Thymus (tissue), 14 donors: ENCODE measurements around the gene AGBL3. TPM values are rescaled to one million over a fixed set of nuclear protein-coding genes. Genes with fewer than 3 reads are reported as not detected.

Source experiments
- DNase-seq, 9 donors: peaks; one replicate each; pipeline ENCODE4 v3.0.0-alpha.2; 2013; ENCODE audit warnings: low spot score in 9 of 9, low read depth in 6 of 9, missing footprints in 1 of 9
- H3K27ac ChIP-seq, 2 donors: one replicate each; pipeline ENCODE4 v1.5.1; 2013; ENCODE audit warnings: control low read depth in 1 of 2, low read depth in 1 of 2, low read length in 1 of 2, mild to moderate bottlenecking in 1 of 2, moderate library complexity in 1 of 2
- H3K27me3 ChIP-seq, 2 donors: one replicate each; pipeline ENCODE4 v1.5.1; 2013; ENCODE audit warnings: low read length in 1 of 2; ENCODE audit not compliant: control insufficient read depth in 2 of 2, insufficient read depth in 1 of 2
- H3K36me3 ChIP-seq, 2 donors: one replicate each; pipeline ENCODE4 v1.5.1; 2013; ENCODE audit warnings: low read length in 1 of 2, mild to moderate bottlenecking in 1 of 2, moderate library complexity in 1 of 2; ENCODE audit not compliant: control insufficient read depth in 2 of 2, insufficient read depth in 2 of 2
- H3K4me1 ChIP-seq, 2 donors: one replicate each; pipeline ENCODE4 v1.5.1; 2013; ENCODE audit warnings: low read length in 2 of 2; ENCODE audit not compliant: control insufficient read depth in 2 of 2, insufficient read depth in 2 of 2
- H3K4me3 ChIP-seq, 2 donors: one replicate each; pipeline ENCODE4 v1.5.1; 2013; ENCODE audit warnings: low read length in 2 of 2, control low read depth in 1 of 2, mild to moderate bottlenecking in 1 of 2
- H3K9me3 ChIP-seq, 2 donors: one replicate each; pipeline ENCODE4 v1.5.1; 2013; ENCODE audit warnings: low read length in 1 of 2, mild to moderate bottlenecking in 1 of 2; ENCODE audit not compliant: control insufficient read depth in 2 of 2, insufficient read depth in 1 of 2
- WGBS: extraction: QIAGEN DNeasy Blood & Tissue Kit; methylation state at CpG from one replicate; pipeline ENCODE4 v1.1.7; 2013; 5-methylcytosine and 5-hydroxymethylcytosine counted together
- long read RNA-seq, 10 donors: transcript quantifications; one replicate each; lab custom pipeline, GENCODE V29; 2026
- polyA plus RNA-seq: library from polyadenylated mRNA; stranded (reverse); fragments of 200-250 nt; gene quantifications from one replicate; pipeline ENCODE4 v1.2.3, GENCODE V29; 2013
- total RNA-seq: library from RNA; stranded (reverse); fragments of 120-200 nt; gene quantifications from one replicate; pipeline ENCODE4 v1.2.4, GENCODE V29; 2013
- donor health status: healthy.

AGBL3 gene
- total RNA-seq: 1.9 TPM
- polyA plus RNA-seq: 1.9 TPM
- long read RNA-seq, donor 1: 0 reads
- long read RNA-seq, donor 2: 0 reads
- long read RNA-seq, donor 3, partial matches to known transcripts: 0 of 1 reads
- long read RNA-seq, donor 3, other reads (novel, unspliced or antisense): 0 of 1 reads
- long read RNA-seq, donor 4: 0 reads
- long read RNA-seq, donor 5, partial matches to known transcripts: 0 of 7 reads
- long read RNA-seq, donor 5, other reads (novel, unspliced or antisense): 6 of 7 reads
- long read RNA-seq, donor 6, partial matches to known transcripts: 0 of 6 reads
- long read RNA-seq, donor 6, other reads (novel, unspliced or antisense): 6 of 6 reads
- long read RNA-seq, donor 7: 0 reads
- long read RNA-seq, donor 8: 0 reads
- long read RNA-seq, donor 9, partial matches to known transcripts: 5 of 5 reads
- long read RNA-seq, donor 9, other reads (novel, unspliced or antisense): 0 of 5 reads
- long read RNA-seq, donor 10: 0 reads

GRCh38 chr7:134986363-134987251 is at the start of gene AGBL3:
Gene AGBL3, plus strand, starts transcription at chr7:134986508. Its CDS starts 1,426 bp downstream, at chr7:134987934.
- peak within 1 kb of the TSS; percentile 80 to 84 for H3K27ac ChIP-seq
- no peaks in the 10 kb centered on the region for H3K36me3 ChIP-seq
- no peaks in the 10 kb centered on the region for H3K27me3 ChIP-seq
- DNase-seq: peak; percentile 79 to 95 (median 86)
- WGBS: under 1% methylated on average over 70 of the region's 70 CpGs
- no peaks in the 10 kb centered on the region for H3K4me1 ChIP-seq
- peak within 1 kb of the TSS; percentile 72 to 91 for H3K4me3 ChIP-seq
- no peaks in the 10 kb centered on the region for H3K9me3 ChIP-seq

GRCh38 chr7:134936893-134937510 is 49.3 kb upstream of the AGBL3 start:
- DNase-seq: no peak
- no peaks in the 10 kb centered on the region for H3K4me1 ChIP-seq
- H3K4me3 ChIP-seq: no peak overlapping the region
- no peak overlapping the region for H3K27ac ChIP-seq
- no peaks in the 10 kb centered on the region for H3K36me3 ChIP-seq
- H3K9me3 ChIP-seq: no peaks in the 10 kb centered on the region
- H3K27me3 ChIP-seq: no peaks in the 10 kb centered on the region
- WGBS: 92% methylated on average over 3 of the region's 3 CpGs

DNA sequence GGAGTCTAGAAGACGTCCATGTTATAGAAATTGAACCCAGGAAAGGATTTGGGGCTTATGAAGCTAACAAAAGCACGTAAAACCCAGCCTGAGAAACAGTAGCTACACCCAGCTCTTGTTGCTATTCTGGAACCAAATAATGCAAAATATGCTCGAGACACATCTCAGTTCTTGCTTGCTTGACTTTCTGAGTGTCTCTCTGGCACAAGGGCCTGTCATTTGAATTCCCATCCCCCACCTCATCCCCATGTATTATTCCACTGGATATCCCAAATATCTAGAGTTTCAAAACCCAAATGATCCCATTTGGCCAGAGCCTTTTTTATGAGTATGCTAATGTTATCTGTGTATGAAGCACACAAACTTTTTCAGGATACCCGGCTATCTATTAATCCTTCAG is 48.2 kb upstream of the AGBL3 start:
- 92% methylated on average over 4 of the region's 4 CpGs for WGBS
- Histone ChIP-seq H3K27me3 (no peaks in the 10 kb centered on the region), H3K36me3 (no peaks in the 10 kb centered on the region), H3K4me1 (no peaks in the 10 kb centered on the region), H3K9me3 (no peaks in the 10 kb centered on the region), H3K27ac (no peak overlapping the region), H3K4me3 (no peak overlapping the region)
- no peak for DNase-seq

DNA sequence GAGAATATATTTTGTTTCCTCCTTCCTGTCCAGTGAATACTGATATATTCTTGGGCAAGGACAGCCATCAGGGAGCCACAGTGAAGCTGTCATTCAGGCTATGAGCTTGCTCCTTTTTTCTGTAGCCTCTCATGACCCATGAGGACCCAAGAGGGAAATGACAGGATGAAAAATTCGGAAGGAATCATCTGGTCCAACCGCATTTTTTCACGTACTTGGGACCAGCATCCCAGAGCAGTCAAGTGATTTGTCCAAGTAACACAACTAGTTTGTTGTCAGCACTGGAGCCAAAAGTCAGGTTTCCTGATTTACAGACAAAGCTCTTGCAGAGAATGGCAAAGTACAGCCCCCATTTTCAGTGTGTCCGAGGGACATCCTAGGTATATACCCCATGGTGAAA is 47.2 kb upstream of the AGBL3 start:
- 93% methylated on average over 4 of the region's 4 CpGs for WGBS
- Histone ChIP-seq H3K36me3 (no peaks in the 10 kb centered on the region), H3K27me3 (no peaks in the 10 kb centered on the region), H3K4me1 (no peaks in the 10 kb centered on the region), H3K9me3 (no peaks in the 10 kb centered on the region), H3K27ac (no peak overlapping the region), H3K4me3 (no peak overlapping the region)
- no peak for DNase-seq

GRCh38 chr7:134940729-134941128 is 45.6 kb upstream of the AGBL3 start:
- Histone ChIP-seq H3K27ac (no peak overlapping the region), H3K4me3 (no peak overlapping the region), H3K9me3 (no peaks in the 10 kb centered on the region), H3K4me1 (no peaks in the 10 kb centered on the region), H3K27me3 (no peaks in the 10 kb centered on the region), H3K36me3 (no peaks in the 10 kb centered on the region)
- no peak for DNase-seq

DNA sequence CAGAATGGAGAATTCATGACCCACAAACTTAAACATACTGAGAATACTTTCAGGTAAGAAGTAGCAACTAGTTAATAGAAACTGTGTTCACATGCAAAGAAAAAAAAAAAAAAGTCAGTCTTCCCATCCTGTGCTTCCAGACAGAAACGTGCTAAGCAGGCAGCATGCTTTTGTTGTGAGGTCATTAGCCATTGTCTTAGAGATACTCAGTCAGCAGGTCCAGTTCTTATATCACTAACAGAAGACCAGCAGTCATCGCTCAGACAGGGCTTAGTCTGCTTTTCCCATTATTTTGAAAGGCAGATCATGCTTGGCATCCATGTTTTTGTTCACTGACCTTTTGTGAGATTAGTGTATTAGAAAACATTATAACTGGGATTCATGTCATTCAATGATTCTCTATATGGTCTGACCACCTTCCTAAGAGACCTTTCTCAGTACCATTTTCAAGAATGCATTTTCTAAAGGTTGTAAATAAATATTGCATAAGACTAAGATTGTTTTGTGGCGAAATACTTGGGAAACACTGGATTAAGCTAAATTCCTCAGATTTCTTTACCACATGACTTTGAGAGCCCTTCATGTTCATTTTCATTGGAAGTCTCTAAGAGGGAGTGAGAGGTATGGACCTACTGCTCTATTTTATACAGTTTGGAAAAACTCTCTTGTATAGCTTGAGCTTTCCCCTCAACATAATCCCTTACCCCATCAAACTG is 45.0 kb upstream of the AGBL3 start:
- Histone ChIP-seq H3K27ac (no peak overlapping the region), H3K4me1 (no peaks in the 10 kb centered on the region)

DNA sequence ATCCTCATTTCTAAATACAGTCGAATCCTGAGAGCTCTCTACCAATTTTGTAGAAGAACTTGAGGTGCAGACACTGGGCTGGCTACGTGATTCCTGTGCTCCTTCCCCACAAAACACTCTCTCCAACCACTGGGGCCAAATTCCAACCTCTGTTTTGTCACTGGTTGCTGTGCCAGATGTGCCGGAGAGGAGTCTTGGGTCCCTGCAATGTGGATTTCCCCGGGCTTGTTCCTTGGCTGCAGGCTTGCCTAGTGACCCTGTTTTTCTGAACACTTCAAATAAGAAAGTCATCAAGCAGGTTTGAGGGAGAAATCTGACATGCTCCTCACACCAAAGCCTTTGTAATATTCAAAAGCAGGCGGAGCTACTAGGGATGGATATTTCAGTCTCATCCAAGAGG is 44.4 kb upstream of the AGBL3 start:
- Histone ChIP-seq H3K36me3 (no peaks in the 10 kb centered on the region), H3K4me3 (no peak overlapping the region), H3K9me3 (no peaks in the 10 kb centered on the region), H3K4me1 (no peaks in the 10 kb centered on the region), H3K27ac (no peak overlapping the region), H3K27me3 (no peaks in the 10 kb centered on the region)
- DNase-seq: no peak
- WGBS: 91% methylated on average over 5 of the region's 5 CpGs

More for the DNA sequence above, 45.0 kb upstream of the AGBL3 start:
- no peak overlapping the region for H3K4me3 ChIP-seq
- 95% methylated on average over 3 of the region's 3 CpGs for WGBS
- H3K36me3 ChIP-seq: no peaks in the 10 kb centered on the region
- DNase-seq: no peak
- no peaks in the 10 kb centered on the region for H3K27me3 ChIP-seq
- H3K9me3 ChIP-seq: no peaks in the 10 kb centered on the region

GRCh38 chr7:134942690-134943466 is 43.4 kb upstream of the AGBL3 start:
- no peaks in the 10 kb centered on the region for H3K27me3 ChIP-seq
- 83% methylated on average over 9 of the region's 9 CpGs for WGBS
- H3K27ac ChIP-seq: no peak overlapping the region
- no peaks in the 10 kb centered on the region for H3K9me3 ChIP-seq
- no peak for DNase-seq
- H3K4me1 ChIP-seq: no peaks in the 10 kb centered on the region
- H3K36me3 ChIP-seq: no peaks in the 10 kb centered on the region
- no peak overlapping the region for H3K4me3 ChIP-seq
